ENCODE results near the gene TBC1D1.

Gene TBC1D1

GRCh38 chr4:38078590-38079421, 187.9 kb downstream of the TBC1D1 start:
- peaks cover 8% of the 10 kb centered on the region for H3K79me2 ChIP-seq
- peaks cover 2% of the 10 kb centered on the region for H3K4me1 ChIP-seq
- H3K27ac ChIP-seq: peak overlapping the region; percentile 15
- no peak overlapping the region for H2AFZ ChIP-seq
- no peaks in the 10 kb centered on the region for H3K36me3 ChIP-seq (ENCODE audit: control insufficient read depth, insufficient read depth, low read length)
- no peaks in the 10 kb centered on the region for H3K27me3 ChIP-seq (ENCODE audit: control insufficient read depth, insufficient read depth, low read length)
- no peak overlapping the region for H3K9ac ChIP-seq
- no peak overlapping the region for H3K4me3 ChIP-seq (ENCODE audit: low read depth, low read length)
- H3K4me2 ChIP-seq (ENCODE audit: low read length): no peak overlapping the region
- no peak for TF ChIP-seq CTCF (IDR thresholded peaks at IDR 0.05)
- no peaks in the 10 kb centered on the region for H3K9me3 ChIP-seq (ENCODE audit: control insufficient read depth, low read length)

DNA sequence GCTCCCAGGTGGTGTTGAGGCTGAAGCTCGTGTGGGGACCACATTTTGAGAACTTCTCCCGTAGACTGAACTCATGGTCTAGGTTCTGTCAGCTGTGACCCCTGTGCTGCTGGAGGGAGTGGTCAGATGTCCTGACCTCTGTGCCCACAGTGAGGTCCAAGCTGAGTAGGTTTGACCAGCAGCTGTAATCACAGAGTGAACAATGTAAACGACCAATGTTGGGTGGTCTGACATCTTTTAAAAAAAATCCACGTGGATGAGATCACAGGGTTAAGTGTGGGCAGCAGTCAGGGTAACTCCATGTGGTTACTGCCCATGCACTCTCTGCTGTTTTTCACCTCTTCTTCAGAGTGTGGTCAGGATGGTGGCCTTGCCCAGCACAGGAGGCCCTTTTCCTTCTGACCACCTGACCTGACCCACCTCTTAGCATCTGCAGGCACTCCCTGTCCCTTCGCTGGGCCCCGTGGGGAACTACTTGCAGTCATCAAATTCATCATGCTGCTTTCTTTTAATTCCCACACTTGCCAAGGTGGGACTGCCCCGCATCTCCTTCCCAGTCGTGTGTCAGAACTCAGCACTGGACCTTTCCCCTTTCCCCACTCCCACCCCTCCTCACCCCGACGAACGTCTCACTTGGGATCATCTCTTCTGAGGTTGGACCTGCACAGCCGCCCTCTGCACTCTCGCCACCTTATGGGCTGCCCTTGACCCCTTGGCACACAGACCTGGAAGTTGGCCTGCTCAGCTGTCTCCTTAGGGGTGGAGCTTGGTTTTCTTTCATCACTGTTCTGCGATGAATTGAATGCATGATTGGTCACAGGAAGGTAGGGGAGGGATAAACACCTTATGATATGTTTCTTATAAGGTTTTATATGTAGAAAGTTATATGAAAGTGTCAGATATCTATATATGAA, 189.4 kb downstream of the TBC1D1 start:
- peaks cover 2% of the 10 kb centered on the region for H3K4me1 ChIP-seq

DNA sequence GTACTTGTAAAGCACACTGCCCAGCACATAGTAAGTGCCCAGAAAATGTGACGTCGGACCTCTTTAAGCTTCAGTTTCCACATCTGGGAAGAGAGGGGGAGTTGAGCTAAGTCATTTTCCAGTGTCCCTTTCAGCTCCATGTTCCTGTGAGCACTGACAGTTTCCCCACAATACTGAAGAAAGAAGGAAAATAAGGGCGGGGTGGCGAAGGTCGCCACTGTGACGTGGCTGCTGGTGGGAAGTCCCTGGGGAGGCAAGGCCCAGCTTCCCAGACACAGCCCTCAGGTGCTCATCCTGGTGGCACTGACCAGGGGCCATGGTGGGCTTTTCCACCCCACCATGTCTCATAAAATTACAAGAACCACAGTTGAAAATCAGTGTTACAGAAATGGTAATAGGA, 191.1 kb downstream of the TBC1D1 start:
- no peak overlapping the region for H3K27ac ChIP-seq
- H2AFZ ChIP-seq: no peak overlapping the region
- H3K4me1 ChIP-seq: no peaks in the 10 kb centered on the region

More for the DNA sequence above, 189.4 kb downstream of the TBC1D1 start:
- Histone ChIP-seq H3K27me3 (ENCODE audit: control insufficient read depth, insufficient read depth, low read length) (no peaks in the 10 kb centered on the region), H3K4me2 (ENCODE audit: low read length) (no peak overlapping the region), H2AFZ (no peak overlapping the region), H3K27ac (no peak overlapping the region), H3K9me3 (ENCODE audit: control insufficient read depth, low read length) (no peaks in the 10 kb centered on the region), H3K36me3 (ENCODE audit: control insufficient read depth, insufficient read depth, low read length) (no peaks in the 10 kb centered on the region), H3K4me3 (ENCODE audit: low read depth, low read length) (no peak overlapping the region), H3K9ac (no peak overlapping the region), H3K79me2 (peaks cover 6% of the 10 kb centered on the region)
- no peak for TF ChIP-seq CTCF (IDR thresholded peaks at IDR 0.05)

More for the DNA sequence above, 191.1 kb downstream of the TBC1D1 start:
- no peak overlapping the region for H3K4me3 ChIP-seq (ENCODE audit: low read depth, low read length)
- H3K79me2 ChIP-seq: peaks cover 4% of the 10 kb centered on the region
- no peak overlapping the region for H3K9ac ChIP-seq
- no peaks in the 10 kb centered on the region for H3K36me3 ChIP-seq (ENCODE audit: control insufficient read depth, insufficient read depth, low read length)
- no peaks in the 10 kb centered on the region for H3K9me3 ChIP-seq (ENCODE audit: control insufficient read depth, low read length)
- H3K4me2 ChIP-seq (ENCODE audit: low read length): no peak overlapping the region
- TF ChIP-seq CTCF (IDR thresholded peaks at IDR 0.05): no peak
- H3K27me3 ChIP-seq (ENCODE audit: control insufficient read depth, insufficient read depth, low read length): no peaks in the 10 kb centered on the region

All from parathyroid adenoma (tissue), 2 donors.